GM19240 (cell line): Measurements from ENCODE around the gene SLC47A1.
"Not testable (repeated sequence)": the region's sequence is repeated elsewhere in the genome, so short reads cannot be mapped to it uniquely, and the experiment has no call there.

Source experiments
- DNase-seq: peaks from one replicate; pipeline ENCODE4 v3.0.0; 2011; ENCODE audit warnings: low spot score; ENCODE audit not compliant: insufficient read length

SLC47A1 gene, protein sequence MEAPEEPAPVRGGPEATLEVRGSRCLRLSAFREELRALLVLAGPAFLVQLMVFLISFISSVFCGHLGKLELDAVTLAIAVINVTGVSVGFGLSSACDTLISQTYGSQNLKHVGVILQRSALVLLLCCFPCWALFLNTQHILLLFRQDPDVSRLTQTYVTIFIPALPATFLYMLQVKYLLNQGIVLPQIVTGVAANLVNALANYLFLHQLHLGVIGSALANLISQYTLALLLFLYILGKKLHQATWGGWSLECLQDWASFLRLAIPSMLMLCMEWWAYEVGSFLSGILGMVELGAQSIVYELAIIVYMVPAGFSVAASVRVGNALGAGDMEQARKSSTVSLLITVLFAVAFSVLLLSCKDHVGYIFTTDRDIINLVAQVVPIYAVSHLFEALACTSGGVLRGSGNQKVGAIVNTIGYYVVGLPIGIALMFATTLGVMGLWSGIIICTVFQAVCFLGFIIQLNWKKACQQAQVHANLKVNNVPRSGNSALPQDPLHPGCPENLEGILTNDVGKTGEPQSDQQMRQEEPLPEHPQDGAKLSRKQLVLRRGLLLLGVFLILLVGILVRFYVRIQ

DNA sequence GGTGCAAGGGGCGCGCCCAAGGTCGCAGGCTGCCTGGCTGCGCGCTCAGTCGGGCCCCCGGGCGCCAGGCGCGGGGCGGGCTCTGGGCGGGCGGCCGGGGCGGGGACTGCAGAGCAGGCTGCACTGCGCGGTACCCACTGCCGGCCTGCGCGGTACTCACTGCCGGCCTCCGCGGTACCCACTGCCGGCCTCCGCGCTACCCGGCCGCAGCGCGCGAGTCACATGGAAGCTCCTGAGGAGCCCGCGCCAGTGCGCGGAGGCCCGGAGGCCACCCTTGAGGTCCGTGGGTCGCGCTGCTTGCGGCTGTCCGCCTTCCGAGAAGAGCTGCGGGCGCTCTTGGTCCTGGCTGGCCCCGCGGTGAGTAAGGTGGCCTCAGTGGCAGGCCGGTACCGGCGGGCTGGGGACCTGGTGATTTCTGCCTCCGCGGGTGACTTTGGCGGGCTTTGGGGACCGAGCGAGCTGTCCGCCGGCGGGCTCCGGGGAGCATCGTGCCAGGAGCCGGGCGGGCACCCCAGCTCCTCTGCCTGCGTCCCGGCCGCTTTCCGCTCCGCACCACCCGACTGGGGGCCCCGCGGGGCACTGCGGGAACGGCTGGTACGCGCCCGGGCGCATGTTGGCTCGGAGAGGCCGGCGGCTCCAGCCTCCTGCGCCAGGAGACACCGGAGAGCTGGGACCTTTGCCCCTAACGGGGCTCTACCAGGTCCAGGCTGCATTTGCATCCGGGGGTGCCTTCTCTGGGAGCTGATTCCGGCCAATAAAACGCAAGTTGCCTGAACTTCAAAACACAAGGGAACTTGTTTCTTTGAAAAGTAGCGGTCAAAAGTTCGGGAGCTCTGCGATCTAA lies at the start of gene SLC47A1:
Gene SLC47A1 (plus strand): TSS at position 137 of the 844 bp plus-strand sequence. CDS start 86 bp downstream, at position 223.
- no peak for DNase-seq

DNA sequence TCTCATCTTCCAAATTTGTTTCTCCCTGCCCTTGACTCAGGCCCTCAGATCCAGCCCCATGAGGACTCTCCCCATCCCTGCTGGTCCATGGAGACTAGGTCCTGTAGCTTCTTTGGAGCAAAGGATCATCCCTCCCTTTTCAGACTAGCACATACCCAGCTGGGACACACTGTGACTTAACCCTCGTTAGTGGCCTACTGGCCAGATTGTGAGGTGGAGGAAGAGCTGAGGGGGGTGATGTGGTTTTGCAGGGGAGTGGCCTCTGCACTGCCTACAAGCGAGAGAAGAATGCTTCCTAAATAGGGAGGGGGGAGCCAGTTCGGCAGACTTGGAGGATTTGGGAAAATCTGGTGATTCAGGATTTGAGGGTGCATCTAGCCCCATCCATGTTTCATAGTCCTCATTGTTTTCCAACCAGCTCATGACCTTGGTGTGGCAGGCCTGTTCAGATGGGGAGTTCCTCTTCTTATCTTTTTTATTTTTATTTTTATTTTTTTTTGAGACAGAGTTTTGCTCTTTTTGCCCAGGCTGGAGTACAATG lies 47.8 kb upstream of the SLC47A1 start:
- DNase-seq = no peak

DNA sequence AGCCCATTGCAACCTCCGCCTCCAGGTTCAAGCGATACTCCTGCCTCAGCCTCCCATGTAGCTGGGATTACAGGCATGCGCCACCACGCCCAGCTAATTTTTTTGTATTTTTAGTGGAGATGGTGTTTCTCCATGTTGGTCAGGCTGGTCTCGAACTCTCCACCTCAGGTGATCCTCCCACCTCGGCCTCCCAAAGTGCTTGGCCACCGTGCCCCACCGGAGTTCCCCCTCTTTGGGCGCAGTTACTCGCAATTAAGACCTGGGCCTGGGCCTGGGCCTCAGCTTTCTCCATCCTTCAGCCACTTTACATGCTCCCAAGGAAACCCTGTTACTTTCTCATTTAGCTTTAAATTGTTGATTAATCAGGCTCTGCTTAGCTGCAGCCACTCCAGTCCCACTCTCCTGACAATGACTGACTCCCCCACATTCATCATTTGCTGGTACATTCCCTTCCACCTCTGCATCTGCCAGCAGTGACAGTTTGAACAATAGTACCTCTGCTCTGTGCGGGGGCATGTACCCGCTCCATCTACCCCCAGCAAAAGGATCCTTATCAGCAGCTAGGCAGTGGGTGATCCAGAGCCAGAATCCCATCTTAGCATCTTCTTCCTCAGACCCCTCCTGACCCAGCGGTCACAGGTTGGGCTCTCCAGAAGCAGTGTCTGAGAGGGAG lies 47.2 kb upstream of the SLC47A1 start:
- no peak for DNase-seq

DNA sequence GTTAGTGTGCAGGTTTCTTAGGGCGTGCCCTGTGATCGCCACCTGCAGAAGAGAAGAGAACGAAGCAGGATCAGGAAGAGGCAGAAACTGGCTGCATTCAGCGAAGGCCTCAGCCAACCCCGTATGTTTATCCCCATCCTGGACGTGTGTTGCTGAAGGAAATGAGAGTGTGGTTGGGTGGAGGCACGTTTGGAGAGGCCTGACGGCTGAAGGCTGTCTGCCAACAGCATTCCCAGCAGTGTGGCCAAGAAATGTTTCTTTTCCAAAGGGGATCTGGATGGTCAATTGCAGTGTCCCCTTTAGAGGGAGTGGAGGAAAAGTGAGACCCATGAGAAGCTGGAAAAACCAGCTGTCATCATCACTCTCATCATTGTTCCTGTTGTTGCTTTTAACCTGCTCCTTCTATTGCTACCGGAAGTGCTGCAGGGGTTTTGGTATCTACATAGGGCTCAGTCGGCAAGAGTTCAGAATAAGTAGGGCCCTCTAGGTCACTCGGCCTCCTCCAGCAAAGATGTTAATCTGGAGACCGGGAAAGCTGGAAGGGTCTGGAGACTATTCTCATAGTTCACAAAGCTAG lies 46.5 kb upstream of the SLC47A1 start:
- DNase-seq = no peak

DNA sequence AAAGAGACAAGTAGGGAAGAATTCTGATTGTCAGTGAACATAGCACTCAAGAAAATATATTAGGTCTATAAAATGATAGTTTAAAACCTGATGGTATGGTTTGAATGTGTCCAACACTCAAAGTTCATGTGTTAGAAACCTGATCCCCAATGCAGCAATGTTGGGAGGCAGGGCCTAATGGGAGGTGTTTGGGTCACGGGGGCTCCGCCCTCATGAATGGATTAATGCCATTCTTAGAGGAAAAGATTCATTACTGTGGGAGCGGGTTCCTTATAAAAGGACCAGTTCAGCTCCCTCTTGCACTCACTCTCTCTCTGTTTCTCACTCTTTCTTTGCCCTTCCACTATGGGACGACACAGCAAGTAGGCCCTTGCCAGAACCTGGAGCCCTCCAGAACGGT lies 41.5 kb upstream of the SLC47A1 start:
- no peak for DNase-seq

DNA sequence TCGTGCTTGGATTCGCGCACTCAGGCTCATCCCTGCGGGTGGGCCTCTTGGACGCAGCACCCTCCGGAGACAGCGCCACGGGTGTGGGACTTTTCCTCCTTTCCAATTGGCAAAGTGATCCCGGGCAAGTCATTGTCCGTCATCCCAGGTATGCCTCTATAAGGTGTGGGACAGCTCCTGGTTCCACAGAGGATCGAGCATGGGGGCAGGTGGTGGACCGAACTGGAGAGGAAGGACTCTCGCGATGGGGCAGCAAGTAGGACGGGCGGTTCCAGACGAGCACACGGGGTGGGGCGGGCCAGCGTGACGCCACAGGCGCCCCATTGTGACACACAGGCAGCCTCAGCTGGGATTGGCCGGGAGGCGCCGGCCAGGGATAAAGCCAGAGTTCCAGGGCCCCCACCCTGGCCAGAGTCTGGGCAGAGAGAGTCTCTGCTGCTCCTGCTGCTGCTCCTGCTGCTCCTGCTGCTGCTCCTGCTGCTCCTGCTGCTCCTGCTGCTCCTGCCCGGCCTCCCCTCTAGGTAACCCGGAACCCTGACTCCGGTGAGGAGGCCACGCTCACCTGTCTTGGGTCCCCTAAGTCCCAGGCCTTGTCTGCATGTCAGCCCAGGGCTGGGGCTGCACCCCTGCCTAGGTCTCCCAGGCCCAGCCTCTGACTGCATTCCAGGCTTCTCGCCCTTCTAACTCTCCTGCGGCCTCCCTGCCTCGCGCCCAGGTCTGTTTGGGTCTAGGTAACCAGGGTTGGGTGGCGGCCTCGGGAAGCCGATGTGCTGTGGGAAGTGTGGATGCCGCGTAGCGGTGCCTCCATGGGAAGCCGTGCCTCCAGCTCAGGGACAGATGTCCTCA lies 38.5 kb upstream of the SLC47A1 start:
- no peak for DNase-seq

DNA sequence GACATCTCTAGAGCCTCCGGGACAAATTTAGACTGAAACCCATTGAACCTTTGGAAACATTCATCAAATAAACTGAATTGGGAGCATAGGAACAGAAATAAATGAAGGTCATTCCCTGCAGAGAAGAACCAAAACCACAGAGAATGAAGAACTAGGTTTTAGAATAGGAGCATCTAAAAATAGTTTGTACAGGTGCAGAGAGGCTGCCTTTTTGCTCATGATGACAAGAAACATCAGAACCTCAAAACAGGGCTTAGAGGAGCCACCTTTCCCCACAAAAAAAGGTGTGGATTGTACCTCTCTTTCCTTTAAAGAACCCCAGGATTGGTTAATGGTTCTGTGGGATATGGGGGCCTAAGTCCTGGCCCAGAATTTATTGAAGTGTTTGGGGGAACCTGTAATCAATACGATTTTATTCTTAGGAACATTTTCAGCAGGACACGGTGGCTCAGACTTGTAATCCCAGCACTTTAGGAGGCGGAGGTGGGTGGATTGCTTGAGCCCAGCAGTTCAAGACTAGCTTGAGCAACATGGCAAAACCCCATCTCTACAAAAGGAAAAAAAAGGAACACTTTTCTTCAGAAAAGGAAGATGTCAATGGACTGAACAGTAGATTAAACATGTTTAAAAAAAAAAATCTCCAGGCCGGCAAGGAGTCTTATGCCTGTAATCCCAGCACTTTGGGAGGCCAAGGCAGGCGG lies 37.7 kb upstream of the SLC47A1 start:
- no peak for DNase-seq

DNA sequence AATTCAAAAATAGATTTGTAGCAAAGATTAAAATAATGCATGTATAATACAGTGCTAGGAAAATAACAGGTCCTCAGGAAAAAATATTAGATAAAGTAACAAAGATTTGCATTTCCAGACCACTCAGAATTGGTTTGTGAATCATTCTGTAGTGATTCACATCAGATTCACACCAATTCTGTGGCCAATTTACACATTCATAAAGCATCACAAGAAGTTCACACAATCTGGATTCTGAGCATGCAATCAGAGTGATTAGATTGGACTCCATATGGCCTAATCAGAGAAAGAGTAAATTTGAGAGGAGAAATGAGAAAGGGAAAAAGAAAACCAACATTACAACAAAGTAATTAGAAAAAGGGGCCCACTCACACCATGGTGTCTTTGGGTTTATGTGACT lies 36.0 kb upstream of the SLC47A1 start:
- no peak for DNase-seq

DNA sequence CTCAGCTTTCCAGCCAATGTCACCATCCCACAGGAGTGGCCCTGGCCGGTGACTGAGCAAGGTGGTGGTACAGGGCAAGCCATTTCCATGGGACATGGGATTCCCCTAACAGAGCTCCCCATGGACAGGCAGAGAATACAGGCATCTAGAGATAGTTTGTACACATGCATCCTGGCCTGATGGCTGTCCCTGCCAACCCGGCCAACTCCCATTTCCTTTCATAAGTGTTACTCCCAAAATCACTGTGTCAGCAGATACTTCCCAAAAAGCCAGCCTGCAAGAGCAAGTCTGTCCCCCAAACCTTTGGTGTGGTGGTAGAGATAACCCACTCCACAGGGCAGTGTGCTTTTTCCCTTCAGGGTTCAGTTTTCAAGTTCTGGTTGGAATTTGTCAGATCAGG lies 32.4 kb upstream of the SLC47A1 start:
- DNase-seq = no peak

DNA sequence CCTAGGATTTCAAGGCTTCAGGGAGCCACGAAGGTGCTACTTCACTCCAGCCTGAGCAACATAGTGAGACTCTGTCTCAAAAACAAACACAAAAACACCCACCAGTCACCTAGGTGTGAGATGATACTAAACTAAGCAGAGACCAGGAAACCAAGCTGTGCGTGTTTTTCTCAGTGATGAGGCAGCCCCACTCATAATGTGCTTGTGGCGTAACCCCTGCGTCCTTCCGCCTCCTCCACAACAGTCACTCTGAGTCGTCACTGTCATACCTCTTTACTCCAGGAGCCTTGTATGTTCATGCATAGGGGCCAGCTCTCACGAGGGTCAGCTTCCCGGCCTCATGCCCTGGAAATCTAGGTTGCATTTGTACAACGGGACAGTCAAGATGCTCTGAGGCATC lies 31.1 kb upstream of the SLC47A1 start:
- DNase-seq = no peak

DNA sequence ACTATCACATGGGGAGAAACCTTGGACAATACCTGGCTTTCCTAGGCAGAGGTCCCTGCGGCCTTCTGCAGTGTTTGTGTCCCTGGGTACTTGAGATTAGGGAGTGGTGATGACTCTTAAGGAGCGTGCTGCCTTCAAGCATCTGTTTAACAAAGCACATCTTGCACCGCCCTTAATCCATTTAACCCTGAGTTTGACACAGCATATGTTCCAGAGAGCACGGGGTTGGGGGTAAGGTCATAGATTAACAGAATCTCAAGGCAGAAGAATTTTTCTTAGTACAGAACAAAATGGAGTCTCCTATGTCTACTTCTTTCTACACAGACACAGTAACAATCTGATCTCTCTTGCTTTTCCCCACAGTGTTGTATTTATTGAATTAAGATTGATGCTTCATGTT lies 28.1 kb upstream of the SLC47A1 start:
- not testable (repeated sequence) for DNase-seq

DNA sequence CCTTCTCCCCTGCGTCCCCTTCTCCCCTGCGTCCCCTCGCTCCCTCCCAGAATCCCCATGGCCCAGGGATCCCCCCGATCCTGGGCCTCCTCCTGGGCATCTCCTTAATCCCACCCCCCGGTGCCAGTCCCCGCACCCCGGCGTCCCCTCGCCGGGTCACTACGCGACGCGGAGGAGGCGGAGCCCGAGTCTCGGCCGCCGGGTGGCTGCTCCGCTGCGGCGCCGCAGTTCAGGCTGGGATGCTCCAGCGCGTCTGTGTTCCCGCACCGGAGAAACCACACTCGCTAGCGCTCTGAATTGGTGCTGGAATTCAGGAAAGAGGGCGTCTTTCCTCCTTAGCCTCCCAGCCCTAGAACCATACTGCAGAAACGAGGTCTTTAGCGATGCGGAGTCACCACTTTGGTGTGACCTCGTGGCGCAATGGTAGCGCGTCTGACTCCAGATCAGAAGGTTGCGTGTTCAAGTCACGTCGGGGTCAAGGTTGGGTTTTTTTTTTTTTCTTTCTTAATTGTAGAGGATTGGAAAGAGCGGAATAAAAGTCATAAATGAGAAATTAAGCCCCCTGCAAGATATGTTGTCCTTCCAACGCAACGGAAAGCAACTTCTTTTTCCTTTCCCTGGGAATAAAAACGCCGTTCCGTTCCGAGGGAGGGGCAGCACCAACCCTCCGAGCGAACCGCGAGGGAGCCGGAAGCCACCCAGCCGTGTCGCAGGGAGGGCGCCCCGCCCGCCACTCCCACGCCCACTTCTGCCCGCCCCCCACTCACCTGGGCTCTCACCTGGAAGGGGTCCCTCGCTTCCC lies 25.7 kb upstream of the SLC47A1 start:
- DNase-seq = peak; percentile 37

DNA sequence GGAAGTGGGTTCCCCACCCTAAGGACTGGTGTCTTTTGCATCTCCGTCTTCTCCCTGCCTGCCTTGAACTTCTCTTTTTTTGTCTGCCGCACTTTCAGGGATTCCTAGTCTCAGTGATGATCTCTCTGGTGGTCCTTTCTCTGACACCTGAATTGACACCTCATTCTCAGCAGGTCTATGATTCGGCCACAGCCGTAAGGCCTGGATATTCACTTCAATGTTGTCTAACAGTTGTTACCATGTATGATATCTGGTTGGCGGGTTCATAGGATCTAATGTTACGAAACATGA lies 25.1 kb upstream of the SLC47A1 start:
- no peak for DNase-seq

DNA sequence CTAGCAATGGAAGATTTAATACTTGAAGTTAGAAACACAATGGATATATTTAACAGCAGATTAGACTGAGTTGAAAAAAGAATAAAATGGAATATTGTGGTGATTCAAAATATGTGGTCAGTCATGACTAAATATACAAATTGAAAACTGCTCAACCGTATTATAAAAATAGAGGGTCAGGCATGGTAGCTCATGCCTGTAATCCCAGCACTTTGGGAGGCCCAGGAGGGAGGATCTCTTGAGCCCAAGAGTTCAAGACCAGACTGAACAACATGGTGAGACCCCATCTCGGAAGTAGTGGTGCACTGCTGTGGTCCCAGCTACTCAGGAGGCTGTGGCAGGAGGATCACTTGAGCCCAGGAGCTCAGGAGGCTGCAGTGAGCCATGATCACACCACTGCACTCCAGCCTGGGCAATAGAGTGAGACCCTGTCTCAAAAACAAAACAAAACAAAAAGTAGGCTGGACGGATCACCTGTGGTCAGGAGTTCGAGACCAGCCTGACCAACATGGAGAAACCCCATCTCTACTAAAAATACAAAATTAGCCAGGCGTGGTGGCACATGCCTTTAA lies 24.3 kb upstream of the SLC47A1 start:
- not testable (repeated sequence) for DNase-seq

DNA sequence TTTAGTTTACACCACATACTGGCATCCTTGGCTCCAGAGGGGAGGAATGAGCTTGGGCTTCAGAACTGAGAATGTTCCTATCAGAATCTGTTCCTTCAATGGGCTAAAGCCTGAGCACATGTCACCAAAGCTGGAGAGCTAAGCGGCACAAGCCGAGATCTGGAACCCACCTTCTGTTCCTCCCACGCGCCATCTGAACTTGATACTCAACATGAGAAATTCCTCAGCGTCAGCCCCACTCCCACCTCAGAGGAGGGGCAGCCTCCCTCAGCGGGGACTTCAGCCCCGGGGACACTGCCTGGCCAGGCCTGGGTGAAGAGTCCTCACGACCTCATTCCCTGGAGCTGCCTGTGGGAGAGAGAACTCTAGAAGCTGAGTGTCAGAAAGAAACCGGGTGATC lies 22.8 kb upstream of the SLC47A1 start:
- DNase-seq = no peak

DNA sequence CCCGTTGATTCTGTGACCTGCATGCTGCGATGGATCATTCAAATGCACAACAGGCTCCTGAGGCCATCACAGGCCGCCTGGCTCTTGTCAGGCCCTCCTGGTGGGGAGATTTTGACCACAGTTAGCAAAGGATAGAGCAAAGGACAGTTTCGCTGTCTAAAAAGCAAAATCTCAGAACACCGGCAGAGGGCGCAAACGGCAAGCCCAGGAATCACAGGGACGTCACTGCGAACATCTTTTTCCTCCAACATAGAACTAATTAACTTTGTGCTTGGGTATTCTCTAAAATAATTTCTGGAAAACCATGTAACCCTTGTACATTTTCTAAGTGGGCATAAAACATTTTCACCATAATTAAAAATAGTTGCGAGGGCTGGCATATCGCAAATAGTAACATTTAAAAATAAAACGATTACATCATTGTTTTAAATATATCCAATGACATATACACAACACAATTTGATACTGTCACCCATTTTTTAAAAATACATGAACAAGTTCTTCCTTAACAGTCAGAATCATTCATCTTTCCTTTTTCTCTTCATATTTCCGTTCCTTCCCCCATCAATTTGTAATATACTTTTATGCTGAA lies 19.7 kb upstream of the SLC47A1 start:
- DNase-seq = no peak

DNA sequence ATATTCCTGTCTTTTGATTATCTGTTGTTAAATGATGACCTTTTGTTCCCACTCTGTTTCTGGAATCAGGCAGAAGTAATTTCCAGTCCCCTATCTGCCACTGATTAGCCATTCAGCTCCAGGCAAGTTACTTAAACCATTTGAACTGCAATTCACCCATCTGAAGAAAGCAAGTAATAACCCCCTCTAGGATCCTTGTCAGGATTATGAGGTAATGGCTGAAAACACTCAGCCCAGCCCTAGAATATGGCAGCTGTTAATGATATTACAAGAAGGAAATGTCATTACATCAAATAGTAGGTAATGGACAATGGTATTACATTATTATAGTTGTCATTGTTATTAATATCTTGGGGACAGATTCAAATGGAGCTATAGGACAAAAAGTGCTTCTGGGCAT lies 16.0 kb upstream of the SLC47A1 start:
- no peak for DNase-seq
